ENCODE measurements around the gene SCNN1G. TPM values are rescaled to one million over a fixed set of nuclear protein-coding genes. Genes with fewer than 3 reads are reported as not detected.

The SCNN1G gene
- total RNA-seq, 1 experiment from 2014 or later: not detected

DNA sequence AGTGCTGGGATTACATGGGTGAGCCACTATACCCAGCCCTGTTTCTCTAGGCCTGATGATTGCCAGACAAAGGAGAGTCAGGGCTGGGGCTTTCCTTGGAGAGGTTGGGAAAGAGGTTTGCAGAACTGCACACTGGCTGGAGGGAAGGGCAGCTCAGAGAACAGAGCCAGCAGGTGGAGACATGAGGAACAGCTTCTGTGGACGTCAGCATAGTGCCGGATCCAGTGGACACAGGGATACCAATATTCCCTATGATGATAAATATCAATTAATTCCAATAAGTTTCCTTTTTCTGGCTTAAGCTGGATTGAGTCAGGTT is 76.3 kb downstream of the SCNN1G start:
- Histone ChIP-seq H3K27ac (ENCODE audit: low read depth, low read length) (no peak overlapping the region), H3K9ac (ENCODE audit: low read length) (no peak overlapping the region), H3K9me3 (ENCODE audit: control insufficient read depth in 1 of 2, insufficient read depth in 1 of 2, low read depth in 1 of 2, low read length in 2 of 2) (no peaks in the 10 kb centered on the region), H3K4me2 (ENCODE audit: low read length) (no peak overlapping the region), H3K36me3 (ENCODE audit: control insufficient read depth in 1 of 2, insufficient read depth in 2 of 2, low read length in 2 of 2) (no peaks in the 10 kb centered on the region), H3K79me2 (ENCODE audit: insufficient read depth, low read length) (no peaks in the 10 kb centered on the region), H3K4me3 (replicated peaks in 1 of 2; ENCODE audit: low read depth in 1 of 2, low read length in 2 of 2) (no peak overlapping the region), H3K9me2 (ENCODE audit: insufficient read depth) (no peaks in the 10 kb centered on the region), H4K20me1 (ENCODE audit: insufficient read depth) (no peaks in the 10 kb centered on the region), H3K4me1 (ENCODE audit: control insufficient read depth in 1 of 2, insufficient read depth in 2 of 2, low read length in 2 of 2) (no peaks in the 10 kb centered on the region), H3K27me3 (ENCODE audit: insufficient read depth, low read length) (peaks cover 6% of the 10 kb centered on the region; the same call in 1 of the 2 replicates), H2AFZ (ENCODE audit: low read depth, low read length, poor library complexity, severe bottlenecking) (no peak overlapping the region)
- CTCF ChIA-PET: interaction anchor here (1.1 kb wide), 1 partner anchor 176 kb away, joined by 3 read pairs; no protein-coding TSS in a partner anchor
- DNase-seq (ENCODE audit: low read depth, low spot score) (no peak), ATAC-seq (no peak)
- POLR2A ChIA-PET: no interaction called here
- intact Hi-C loops (cut with micrococcal nuclease): no loop called here
- RAD21 ChIA-PET (ENCODE audit: low non-redundant PET in 1 of 2, low total read pairs in 2 of 2, uncharacterized antibody in 2 of 2, unreplicated experiment in 2 of 2): no interaction called here
- TF ChIP-seq, protein P1, sequence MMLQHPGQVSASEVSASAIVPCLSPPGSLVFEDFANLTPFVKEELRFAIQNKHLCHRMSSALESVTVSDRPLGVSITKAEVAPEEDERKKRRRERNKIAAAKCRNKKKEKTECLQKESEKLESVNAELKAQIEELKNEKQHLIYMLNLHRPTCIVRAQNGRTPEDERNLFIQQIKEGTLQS (IDR thresholded peaks at IDR 0.05): no peak
- TF ChIP-seq, protein P2, sequence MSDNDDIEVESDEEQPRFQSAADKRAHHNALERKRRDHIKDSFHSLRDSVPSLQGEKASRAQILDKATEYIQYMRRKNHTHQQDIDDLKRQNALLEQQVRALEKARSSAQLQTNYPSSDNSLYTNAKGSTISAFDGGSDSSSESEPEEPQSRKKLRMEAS (IDR thresholded peaks at IDR 0.05): no peak
- TF ChIP-seq FOSL1 (IDR thresholded peaks at IDR 0.05; ENCODE audit: low read depth) (no peak), ZFX (IDR thresholded peaks at IDR 0.05) (no peak), ZNF274 (IDR thresholded peaks at IDR 0.05; ENCODE audit: low read depth, low read length) (no peak)
- BruUV-seq (replicated peaks): no TSS peak

Other genes starting within 250 kb of the SCNN1G start
- gene USP31, start 33.3 kb upstream of the SCNN1G start, total RNA-seq (2021; ENCODE audit: unreplicated experiment): 12.2 TPM
- 0.37 TPM for gene SCNN1B, start 119.6 kb downstream of the SCNN1G start, total RNA-seq (2021; ENCODE audit: unreplicated experiment)

Measured in HCT116 (cell line).